Cardiac atrium fibroblast (primary cell): ENCODE results near the gene HEBP2. TPM values are rescaled to one million over a fixed set of nuclear protein-coding genes. Genes with fewer than 3 reads are reported as not detected.

Experiments used
- total RNA-seq: library from RNA; depleted of rRNA; stranded (reverse); fragments of >200 nt; gene quantifications from 2 replicates; pipeline ENCODE4 v1.2.3, GENCODE V29; 2015

The HEBP2 gene, protein sequence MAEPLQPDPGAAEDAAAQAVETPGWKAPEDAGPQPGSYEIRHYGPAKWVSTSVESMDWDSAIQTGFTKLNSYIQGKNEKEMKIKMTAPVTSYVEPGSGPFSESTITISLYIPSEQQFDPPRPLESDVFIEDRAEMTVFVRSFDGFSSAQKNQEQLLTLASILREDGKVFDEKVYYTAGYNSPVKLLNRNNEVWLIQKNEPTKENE
- total RNA-seq = 19.3 and 26.2 TPM in 2 replicates

DNA sequence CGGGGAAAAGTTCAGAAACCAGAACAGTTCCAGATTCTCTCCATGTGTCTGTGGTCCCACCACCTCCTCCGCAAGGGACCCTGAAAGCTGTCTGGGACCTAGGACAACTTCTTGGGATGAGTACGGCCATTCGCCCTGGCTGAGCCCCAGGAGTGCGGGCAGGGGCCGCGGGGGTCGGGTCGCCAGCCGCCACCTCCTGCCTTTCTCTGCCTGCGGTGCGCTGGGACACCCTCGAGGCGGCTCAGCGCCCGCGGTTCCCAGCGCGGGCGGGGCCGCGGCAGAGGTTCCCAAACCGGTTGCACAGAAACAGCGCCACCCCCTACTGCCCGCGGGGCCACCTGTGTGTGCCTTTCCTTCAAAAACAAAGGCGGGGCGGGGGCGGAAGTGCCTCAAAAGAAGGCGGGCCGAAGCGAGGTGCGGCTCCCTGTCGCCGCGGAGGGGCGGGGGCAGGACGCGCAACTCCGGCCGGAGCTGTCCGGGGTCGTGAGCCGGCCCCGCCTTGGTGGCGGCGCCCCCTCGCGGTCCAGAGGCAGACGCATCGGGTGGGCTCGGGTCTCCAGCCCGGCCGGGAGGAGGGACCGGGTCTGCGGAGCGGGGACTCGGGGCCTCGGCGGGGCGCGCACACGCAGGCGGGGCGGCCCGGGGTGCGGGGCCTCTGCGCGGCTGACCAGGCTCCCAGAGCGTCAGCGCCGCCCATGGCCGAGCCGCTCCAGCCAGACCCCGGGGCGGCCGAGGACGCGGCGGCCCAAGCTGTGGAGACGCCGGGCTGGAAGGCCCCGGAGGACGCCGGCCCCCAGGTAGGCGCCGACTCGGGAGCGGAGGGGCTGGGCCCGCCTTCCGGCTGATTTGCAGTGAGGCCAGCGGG is at the start of gene HEBP2:
TSS of gene HEBP2 (plus strand) at position 423 of the 865 bp plus-strand sequence. CDS start at position 696, 273 bp downstream.

DNA sequence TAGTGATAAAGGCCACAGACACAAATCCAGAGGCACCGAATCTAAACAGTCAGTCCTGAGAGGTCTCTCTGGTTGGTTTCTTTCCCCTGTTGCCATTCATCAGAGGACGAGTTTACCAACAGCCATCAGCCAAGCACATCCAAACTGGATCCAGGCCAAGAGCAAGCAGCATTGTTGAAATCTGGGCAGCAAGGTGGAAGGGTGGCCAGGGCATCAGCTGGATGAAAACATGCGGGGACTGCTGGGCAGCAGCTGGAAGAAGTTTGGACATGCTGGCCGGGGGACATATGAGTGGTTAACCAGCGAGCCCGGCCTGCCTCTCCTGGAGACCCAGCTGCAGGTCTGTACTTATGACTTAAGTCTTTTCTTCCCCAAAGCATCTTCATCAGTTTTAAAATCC is 26.2 kb upstream of the HEBP2 start, which contains the start of gene SMIM28:
TSS of gene SMIM28 (plus strand) at position 62 of the 400 bp plus-strand sequence. CDS start at position 230, 168 bp downstream.

Other genes starting within 250 kb of the HEBP2 start
- gene ARFGEF3, start 242.3 kb upstream of the HEBP2 start, total RNA-seq = 0.32 and 0.36 TPM in 2 replicates
- gene PBOV1, start 185.7 kb upstream of the HEBP2 start, total RNA-seq = not detected in 2 replicates
- gene SMIM28, start 26.3 kb upstream of the HEBP2 start, total RNA-seq = not detected in 2 replicates
- 10.5 and 11.4 TPM in 2 replicates for gene NHSL1, start 95.3 kb downstream of the HEBP2 start, total RNA-seq